CD4-positive, alpha-beta T cell (primary cell): ENCODE results near the gene STRN4. TPM values are rescaled to one million over a fixed set of nuclear protein-coding genes. Genes with fewer than 3 reads are reported as not detected.

Source experiments
- ATAC-seq: fragments of 200-7000 bp; cut with Tn5 transposase; one replicate; pipeline ENCODE4 v1.10.0; 2022; ENCODE audit warnings: mild to moderate bottlenecking; ENCODE audit not compliant: poor library complexity
- CTCF ChIA-PET: fragments of 350-600 bp; sonication (Branson Sonifier 250); formaldehyde crosslinking; loops from one replicate; lab custom pipeline; 2021; ENCODE audit warnings: antibody characterized with exemption, inconsistent platforms; lab: Charles Lee
- POLR2A ChIA-PET: fragments of 350-600 bp; sonication (Branson Sonifier 250); formaldehyde crosslinking; loops from one replicate; lab custom pipeline; 2021; ENCODE audit warnings: antibody characterized with exemption, inconsistent platforms; lab: Charles Lee
- DNase-seq, 14 experiments: peaks; one replicate each; pipeline ENCODE4 v3.0.0-alpha.2; 2013 to 2020; ENCODE audit warnings: mixed read lengths in 2 of 14
- H3K27ac ChIP-seq, 2 donors: one replicate each; pipeline versions ENCODE4 v1.5.1 to v1.7.0; 2013; ENCODE audit warnings: low read length in 2 of 2, low read depth in 1 of 2, mild to moderate bottlenecking in 1 of 2
- H3K27me3 ChIP-seq, 2 experiments: 1 replicate in 1 of 2; 2 replicates in 1 of 2; pipeline versions ENCODE4 v1.6.1 to v1.7.0; 2013; ENCODE audit warnings: low read length in 2 of 2, control low read depth in 1 of 2, mild to moderate bottlenecking in 1 of 2, moderate library complexity in 1 of 2; ENCODE audit not compliant: insufficient read depth in 2 of 2, control insufficient read depth in 1 of 2
- H3K36me3 ChIP-seq: one replicate; pipeline ENCODE4 v1.6.1; 2013; ENCODE audit warnings: low read length, control low read depth; ENCODE audit not compliant: insufficient read depth
- H3K4me1 ChIP-seq: one replicate; pipeline ENCODE4 v1.6.1; 2013; ENCODE audit warnings: low read length, control low read depth; ENCODE audit not compliant: insufficient read depth
- H3K4me3 ChIP-seq: one replicate; pipeline ENCODE4 v1.5.1; 2013; ENCODE audit warnings: mild to moderate bottlenecking, low read length, moderate library complexity
- H3K9me3 ChIP-seq, 2 experiments: 1 replicate in 1 of 2; 2 replicates in 1 of 2; pipeline versions ENCODE4 v1.6.1 to v1.7.0; 2013; ENCODE audit warnings: low read length in 2 of 2, mild to moderate bottlenecking in 2 of 2, control low read depth in 1 of 2, moderate library complexity in 1 of 2; ENCODE audit not compliant: control insufficient read depth in 1 of 2, insufficient read depth in 1 of 2
- H3K27ac Mint-ChIP-seq: one replicate; pipeline ENCODE4 v1.8.0; 2020; ENCODE audit warnings: mixed read lengths
- H3K27me3 Mint-ChIP-seq: one replicate; pipeline ENCODE4 v1.8.0; 2021; ENCODE audit warnings: mixed read lengths
- H3K36me3 Mint-ChIP-seq: one replicate; pipeline ENCODE4 v1.8.0; 2021; ENCODE audit warnings: low read depth, mixed read lengths
- H3K4me1 Mint-ChIP-seq: one replicate; pipeline ENCODE4 v1.8.0; 2021; ENCODE audit warnings: low read depth, mixed read lengths
- H3K4me3 Mint-ChIP-seq: one replicate; pipeline ENCODE4 v1.8.0; 2020; ENCODE audit warnings: mild to moderate bottlenecking, mixed read lengths
- H3K9me3 Mint-ChIP-seq: one replicate; pipeline ENCODE4 v1.8.0; 2020; ENCODE audit warnings: mixed read lengths
- intact Hi-C, 2 experiments: fragments of 100-400 bp; cut with DNase I in 1 of 2; cut with micrococcal nuclease in 1 of 2; formaldehyde crosslinking; loops; one replicate each; pipeline versions ENCODE4 v1.15.1 to v1.9.0; 2023 to 2025; cut with DNase I, micrococcal nuclease
- total RNA-seq, 174 experiments: library from RNA in 2 of 174; stranded (reverse) in 2 of 174; gene quantifications; one replicate each; pipeline ENCODE4 v1.2.3 and lab custom pipeline; 2021 to 2026
- TF ChIP-seq, protein P1 (sequence below): fragments of 200-600 bp; IDR thresholded peaks from one replicate; pipeline ENCODE4 v1.8.0; 2022; ENCODE audit warnings: antibody characterized with exemption, mild to moderate bottlenecking

Gene STRN4
- total RNA-seq, 2 experiments from 2014 or later: 90.0 to 94.0 TPM

DNA sequence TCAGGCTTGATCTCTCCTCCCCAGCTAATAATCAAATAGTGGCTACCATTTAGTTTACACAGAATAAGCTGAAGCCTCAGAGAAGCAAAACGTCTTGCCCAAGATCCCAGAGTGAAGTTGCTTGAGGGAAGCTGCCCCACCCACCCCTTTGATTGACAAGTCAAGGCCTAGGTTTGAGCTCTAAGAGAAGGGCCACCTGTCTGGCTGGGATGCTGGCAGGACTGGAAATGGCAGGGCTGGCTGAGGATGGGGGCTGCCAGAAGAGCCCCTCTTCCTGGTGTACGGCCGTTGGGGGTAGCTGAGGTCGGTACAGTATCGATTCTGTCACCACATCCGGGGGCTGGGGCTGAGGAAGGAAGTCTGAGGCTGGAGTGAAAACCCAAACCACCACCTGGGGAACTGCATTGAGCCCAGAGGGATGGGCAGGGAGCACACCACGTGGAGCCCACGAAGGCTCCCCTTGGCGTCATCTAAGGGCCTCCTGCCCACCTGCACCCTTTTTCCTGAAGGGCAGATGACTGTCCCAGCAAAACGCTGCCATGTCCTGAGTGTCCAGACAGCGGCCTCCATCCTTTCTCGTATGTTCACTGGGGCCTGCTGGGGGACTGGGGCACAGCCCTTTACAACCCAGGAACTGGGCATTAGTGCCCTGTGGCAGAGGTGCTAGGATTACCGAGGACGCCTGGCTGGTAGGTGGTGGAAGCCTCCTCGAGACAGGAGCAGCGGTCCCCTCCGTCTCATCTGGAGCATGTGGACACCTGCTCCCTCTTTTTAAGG is 27.9 kb downstream of the STRN4 start:
- TF ChIP-seq, protein P1, sequence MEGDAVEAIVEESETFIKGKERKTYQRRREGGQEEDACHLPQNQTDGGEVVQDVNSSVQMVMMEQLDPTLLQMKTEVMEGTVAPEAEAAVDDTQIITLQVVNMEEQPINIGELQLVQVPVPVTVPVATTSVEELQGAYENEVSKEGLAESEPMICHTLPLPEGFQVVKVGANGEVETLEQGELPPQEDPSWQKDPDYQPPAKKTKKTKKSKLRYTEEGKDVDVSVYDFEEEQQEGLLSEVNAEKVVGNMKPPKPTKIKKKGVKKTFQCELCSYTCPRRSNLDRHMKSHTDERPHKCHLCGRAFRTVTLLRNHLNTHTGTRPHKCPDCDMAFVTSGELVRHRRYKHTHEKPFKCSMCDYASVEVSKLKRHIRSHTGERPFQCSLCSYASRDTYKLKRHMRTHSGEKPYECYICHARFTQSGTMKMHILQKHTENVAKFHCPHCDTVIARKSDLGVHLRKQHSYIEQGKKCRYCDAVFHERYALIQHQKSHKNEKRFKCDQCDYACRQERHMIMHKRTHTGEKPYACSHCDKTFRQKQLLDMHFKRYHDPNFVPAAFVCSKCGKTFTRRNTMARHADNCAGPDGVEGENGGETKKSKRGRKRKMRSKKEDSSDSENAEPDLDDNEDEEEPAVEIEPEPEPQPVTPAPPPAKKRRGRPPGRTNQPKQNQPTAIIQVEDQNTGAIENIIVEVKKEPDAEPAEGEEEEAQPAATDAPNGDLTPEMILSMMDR: no peak
- DNase-seq (peak; percentile 22 to 85 (median 51)), ATAC-seq (peak; percentile 32)
- Mint-ChIP-seq H3K4me1 (peaks cover 39% of the 10 kb centered on the region), H3K27me3 (no peaks in the 10 kb centered on the region), H3K4me3 (peak overlapping the region; percentile 99), H3K36me3 (peaks cover 64% of the 10 kb centered on the region), H3K9me3 (no peaks in the 10 kb centered on the region), H3K27ac (peak overlapping the region; percentile 99)
- intact Hi-C loops: loop anchor here in 1 of 2 experiments (10.0 kb wide), 1 partner anchor 516 kb away; the partner anchor contains the start of gene BBC3
- Histone ChIP-seq H3K27ac (peak overlapping the region; percentile 86 to 91), H3K4me3 (peak overlapping the region; percentile 96), H3K4me1 (peaks cover 53% of the 10 kb centered on the region), H3K9me3 (no peaks in the 10 kb centered on the region), H3K27me3 (no peaks in the 10 kb centered on the region), H3K36me3 (peaks cover 32% of the 10 kb centered on the region)
- CTCF ChIA-PET: interaction anchor here (1.1 kb wide), 2 partner anchors 10 to 14 kb away, joined by 6 to 10 read pairs; no protein-coding TSS in a partner anchor
- POLR2A ChIA-PET: interaction anchor here (0.6 to 1.2 kb wide), 8 partner anchors 9 to 395 kb away, joined by 3 to 10 read pairs (median 4); partner anchors contain the start of genes CALM3, DACT3 and ZC3H4

GRCh38 chr19:46717716-46718143 is 28.5 kb downstream of the STRN4 start:
- H3K4me1 ChIP-seq: peaks cover 54% of the 10 kb centered on the region
- CTCF ChIA-PET: interaction anchor here (1.1 kb wide), 2 partner anchors 11 to 13 kb away, joined by 6 to 10 read pairs; no protein-coding TSS in a partner anchor
- no peaks in the 10 kb centered on the region for H3K27me3 ChIP-seq
- Mint-ChIP-seq H3K27me3 (no peaks in the 10 kb centered on the region), H3K4me3 (peak overlapping the region; percentile 99), H3K9me3 (no peaks in the 10 kb centered on the region), H3K27ac (peak overlapping the region; percentile 99), H3K36me3 (peaks cover 67% of the 10 kb centered on the region), H3K4me1 (peaks cover 40% of the 10 kb centered on the region)
- TF ChIP-seq, protein P1: no peak
- H3K9me3 ChIP-seq: no peaks in the 10 kb centered on the region
- peak overlapping the region; percentile 96 for H3K4me3 ChIP-seq
- H3K36me3 ChIP-seq: peaks cover 26% of the 10 kb centered on the region
- POLR2A ChIA-PET: interaction anchor here (0.6 to 1.2 kb wide), 7 partner anchors 9 to 396 kb away, joined by 3 to 10 read pairs (median 4); partner anchors contain the start of genes CALM3, DACT3 and ZC3H4
- peak in 4 of 14 experiments; percentile 14 to 54 (median 46) for DNase-seq
- peak overlapping the region; percentile 86 to 91 for H3K27ac ChIP-seq
- intact Hi-C loops: loop anchor here in 1 of 2 experiments (10.0 kb wide), 1 partner anchor 517 kb away; the partner anchor contains the start of gene BBC3
- ATAC-seq: peak; percentile 11

DNA sequence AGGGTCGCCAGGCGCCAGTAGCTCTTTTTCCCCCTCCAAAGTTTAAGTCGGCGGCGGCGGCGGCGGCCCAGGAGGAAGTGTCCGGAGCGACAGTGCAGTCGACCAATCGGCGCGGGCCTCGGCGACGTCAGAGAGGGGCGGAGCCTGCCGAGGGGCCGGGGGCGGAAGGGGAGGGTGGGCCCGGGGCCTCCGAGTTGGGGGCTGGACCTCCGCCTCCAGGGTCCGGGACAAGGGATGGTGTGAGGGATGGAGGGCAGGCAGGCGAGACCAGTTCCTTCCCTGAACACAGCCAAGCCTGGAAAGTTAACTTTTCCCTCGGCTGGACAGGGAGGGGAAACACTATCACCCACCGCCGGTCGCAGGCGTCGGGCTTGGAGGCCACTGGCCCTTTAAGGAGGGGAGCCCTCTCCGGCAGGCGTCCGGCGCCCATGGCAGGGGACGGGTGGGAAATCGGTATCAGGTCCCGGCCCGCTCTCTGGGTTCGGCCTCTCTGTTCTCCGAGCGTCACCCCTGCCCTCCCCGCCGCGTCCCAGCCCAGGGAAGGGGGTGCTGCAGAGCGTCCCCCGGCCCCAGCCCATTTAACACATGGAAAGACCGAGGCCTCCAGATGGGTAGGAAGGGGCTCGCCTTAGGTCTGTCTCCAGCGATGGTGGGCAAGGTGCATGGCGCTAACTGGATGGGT is 29.1 kb downstream of the STRN4 start, which contains the start of gene PRKD2:
PRKD2 (minus strand) TSS at position 81 of the 682 bp plus-strand sequence. CDS start 744 bp downstream, outside the sequence.
- Histone ChIP-seq H3K27ac (peak within 1 kb of the TSS; percentile 86 to 91), H3K4me1 (peaks cover 56% of the 10 kb centered on the region), H3K4me3 (peak within 1 kb of the TSS; percentile 96), H3K36me3 (peaks cover 20% of the 10 kb centered on the region), H3K9me3 (no peaks in the 10 kb centered on the region), H3K27me3 (no peaks in the 10 kb centered on the region)
- CTCF ChIA-PET: interaction anchor here (1.1 kb wide), 1 partner anchor 13 kb away, joined by 10 read pairs; no protein-coding TSS in a partner anchor
- H3K9me3 Mint-ChIP-seq: no peaks in the 10 kb centered on the region
- peak within 1 kb of the TSS; percentile 99 for H3K4me3 Mint-ChIP-seq
- intact Hi-C loops: loop anchor here in 1 of 2 experiments (10.0 kb wide), 1 partner anchor 518 kb away; the partner anchor contains the start of gene BBC3
- ATAC-seq (peak; percentile 45), DNase-seq (peak; percentile 73 to 94 (median 84))
- peak within 1 kb of the TSS; percentile 99 for H3K27ac Mint-ChIP-seq
- POLR2A ChIA-PET: interaction anchor here (0.9 to 1.1 kb wide), 3 partner anchors 11 to 143 kb away, joined by 4 to 7 read pairs (median 4); partner anchors contain the start of genes ARHGAP35 and CALM3
- H3K27me3 Mint-ChIP-seq: no peaks in the 10 kb centered on the region
- peaks cover 43% of the 10 kb centered on the region for H3K4me1 Mint-ChIP-seq
- H3K36me3 Mint-ChIP-seq: peaks cover 67% of the 10 kb centered on the region
- TF ChIP-seq, protein P1: no peak
